Activated CD4-positive, alpha-beta T cell treated with anti-CD3 and anti-CD28 coated beads, Interleukin-2, amount 10 ng/mL, durations not matched to agents 24 days and 14 days (primary cell): ENCODE measurements around the gene HOXA10. TPM values are rescaled to one million over a fixed set of nuclear protein-coding genes. Genes with fewer than 3 reads are reported as not detected.

Experiments used
- DNase-seq: peaks from one replicate; pipeline ENCODE4 v3.0.0; 2022
- H3K27ac Mint-ChIP-seq: one replicate; pipeline ENCODE4 v1.8.0; 2022; ENCODE audit warnings: mild to moderate bottlenecking, mixed read lengths
- H3K27me3 Mint-ChIP-seq: one replicate; pipeline ENCODE4 v1.8.0; 2022; ENCODE audit warnings: mixed read lengths
- H3K36me3 Mint-ChIP-seq: one replicate; pipeline ENCODE4 v1.8.0; 2022; ENCODE audit warnings: low read depth, mild to moderate bottlenecking, mixed read lengths
- H3K4me1 Mint-ChIP-seq: one replicate; pipeline ENCODE4 v1.8.0; 2021; ENCODE audit warnings: mixed read lengths
- H3K4me3 Mint-ChIP-seq: one replicate; pipeline ENCODE4 v1.8.0; 2022; ENCODE audit warnings: mild to moderate bottlenecking, moderate library complexity, mixed read lengths
- H3K9me3 Mint-ChIP-seq: one replicate; pipeline ENCODE4 v1.8.0; 2021; ENCODE audit warnings: mixed read lengths
- intact Hi-C: fragments of 100-400 bp; cut with micrococcal nuclease; formaldehyde crosslinking; loops from one replicate; pipeline ENCODE4 v1.15.1; 2023
- total RNA-seq: library from RNA; stranded (reverse); gene quantifications from 2 replicates; pipeline ENCODE4 v1.2.3, GENCODE V29; 2022

Gene HOXA10
- total RNA-seq, 1 donor from 2014 or later = not detected

- intact Hi-C loops = no loop called here
- Mint-ChIP-seq H3K4me3 (no peak overlapping the region), H3K27me3 (peaks cover 86% of the 10 kb centered on the region), H3K36me3 (no peaks in the 10 kb centered on the region), H3K27ac (no peak overlapping the region), H3K9me3 (no peaks in the 10 kb centered on the region), H3K4me1 (peaks cover 5% of the 10 kb centered on the region)
- DNase-seq = no peak
These were observed 17.1 kb upstream of the HOXA10 start for GRCh38 chr7:27191161-27191731.

DNA sequence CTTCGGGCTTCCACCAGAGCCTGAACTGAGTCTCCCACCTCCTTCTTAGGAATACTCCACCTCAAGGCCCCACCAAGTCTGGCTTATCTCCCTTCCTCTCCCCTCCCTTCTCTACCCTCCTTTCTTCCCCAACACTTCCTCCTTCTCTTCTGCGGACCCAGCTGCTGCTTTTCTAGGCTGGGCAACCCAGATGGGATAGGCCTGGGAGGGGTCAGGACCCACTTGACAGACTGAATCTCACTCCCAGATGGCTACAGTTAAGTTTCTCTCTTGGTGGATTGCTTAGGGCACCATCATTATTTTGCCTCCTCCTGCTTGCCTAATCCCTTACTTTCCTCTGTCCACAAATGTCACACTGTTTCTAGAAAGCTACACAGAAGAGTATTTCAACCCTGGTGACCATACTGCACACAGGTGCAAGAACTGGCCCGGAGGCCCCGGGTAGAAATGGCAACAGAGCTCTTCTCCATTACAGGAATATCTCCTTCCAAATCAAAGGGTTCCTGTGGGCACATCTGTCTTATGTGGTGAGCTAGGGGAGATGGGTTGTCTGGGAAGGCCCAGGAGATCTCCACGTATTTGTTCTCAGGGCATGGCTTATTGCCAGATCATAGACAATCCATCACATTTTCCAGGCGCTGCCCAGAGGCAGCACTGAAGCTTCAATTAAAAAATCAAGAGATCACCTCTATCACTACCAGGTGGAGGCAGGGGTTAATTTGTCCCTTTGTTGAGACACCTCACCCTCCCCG, 16.1 kb upstream of the HOXA10 start:
- H3K27me3 Mint-ChIP-seq = peaks cover 90% of the 10 kb centered on the region
- no peak for DNase-seq
- no peak overlapping the region for H3K4me3 Mint-ChIP-seq
- peaks cover 11% of the 10 kb centered on the region for H3K4me1 Mint-ChIP-seq
- intact Hi-C loops = no loop called here
- no peak overlapping the region for H3K27ac Mint-ChIP-seq
- no peaks in the 10 kb centered on the region for H3K9me3 Mint-ChIP-seq
- peaks cover 3% of the 10 kb centered on the region for H3K36me3 Mint-ChIP-seq

DNA sequence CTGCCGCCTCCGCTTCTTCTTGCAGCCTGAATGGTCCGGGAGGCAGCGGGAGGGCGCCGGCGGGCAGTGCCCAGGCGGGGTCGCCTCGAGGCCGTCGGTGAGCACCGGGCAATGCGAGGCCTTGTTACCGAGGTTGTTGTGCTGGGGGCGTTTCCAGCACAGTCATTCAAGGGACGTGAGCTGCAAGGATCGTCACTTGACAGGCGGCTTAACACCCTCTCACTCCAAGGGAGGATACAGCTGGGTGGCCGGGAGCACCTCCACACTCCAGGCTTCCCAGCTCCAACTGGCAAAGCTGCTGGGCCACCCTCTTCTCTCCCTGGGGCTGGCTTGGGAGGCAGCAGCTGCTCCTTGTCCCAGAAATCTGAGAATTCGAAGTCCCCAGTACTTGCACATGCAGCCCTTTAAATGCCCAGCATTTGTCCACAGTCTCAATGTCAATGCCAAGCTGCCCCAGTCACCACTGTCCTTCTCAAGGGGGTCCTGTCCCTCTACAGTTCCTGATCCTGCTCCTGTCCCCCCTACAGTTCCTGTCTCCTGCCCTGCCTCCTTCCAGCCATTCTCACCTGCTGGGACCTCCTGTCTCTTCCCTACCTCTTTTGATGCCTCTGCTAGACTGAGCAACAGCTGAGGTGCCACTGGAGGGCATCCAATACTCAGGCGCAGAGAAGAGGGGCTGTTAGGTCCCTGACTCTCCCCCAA, 15.3 kb upstream of the HOXA10 start:
- no peaks in the 10 kb centered on the region for H3K9me3 Mint-ChIP-seq
- intact Hi-C loops = no loop called here
- no peak for DNase-seq
- H3K27ac Mint-ChIP-seq = no peak overlapping the region
- H3K27me3 Mint-ChIP-seq = peaks cover 89% of the 10 kb centered on the region
- H3K4me1 Mint-ChIP-seq = peaks cover 15% of the 10 kb centered on the region
- H3K36me3 Mint-ChIP-seq = peaks cover 8% of the 10 kb centered on the region
- H3K4me3 Mint-ChIP-seq = no peak overlapping the region

DNA sequence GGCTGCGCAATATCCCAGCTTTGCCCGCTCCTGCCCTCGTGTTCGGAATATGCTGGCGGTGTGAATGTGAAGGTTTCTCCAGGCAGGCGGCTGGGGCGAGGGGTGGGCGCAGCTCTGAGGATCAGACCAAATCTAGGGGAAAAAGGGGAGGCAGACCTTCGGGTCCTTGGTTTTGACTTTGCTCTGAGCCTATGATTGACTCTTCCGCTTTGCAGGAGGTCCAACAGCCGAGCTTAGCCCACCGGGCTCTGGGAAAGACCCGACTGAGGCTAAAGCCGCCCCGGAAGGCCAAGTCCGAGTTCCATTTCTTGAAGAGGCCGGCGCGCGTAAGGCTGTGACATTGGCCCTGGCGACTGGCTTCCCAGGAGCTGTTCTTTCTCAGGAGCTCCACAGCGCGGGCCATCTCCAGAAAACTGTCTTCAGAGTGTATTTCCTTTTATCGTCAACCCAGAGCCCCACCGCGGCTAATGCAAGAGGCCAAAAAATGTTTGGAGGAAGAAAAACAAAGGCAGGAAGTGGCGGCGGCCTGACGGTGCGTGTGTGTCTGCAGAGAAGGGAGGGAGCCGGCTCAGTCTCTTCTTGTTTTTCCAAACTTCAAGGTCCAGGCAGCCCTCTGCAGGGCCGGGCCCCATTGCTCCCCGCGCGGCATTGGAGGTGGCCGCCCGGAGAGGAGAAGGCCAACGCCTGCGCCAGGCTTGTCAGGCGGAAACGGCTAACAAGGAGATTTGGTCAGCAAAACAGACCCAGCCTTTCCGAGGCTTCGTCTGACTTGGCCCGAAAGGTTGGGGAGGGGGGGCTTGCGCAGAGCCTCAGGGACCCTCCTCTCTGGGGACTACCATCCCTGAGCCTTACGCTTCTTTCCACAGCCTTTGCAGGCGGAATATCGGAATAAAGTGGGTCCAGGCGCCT, 14.5 kb upstream of the HOXA10 start:
- Mint-ChIP-seq H3K36me3 (peaks cover 8% of the 10 kb centered on the region), H3K9me3 (no peaks in the 10 kb centered on the region), H3K27ac (peak overlapping the region; percentile 41), H3K27me3 (peaks cover 88% of the 10 kb centered on the region), H3K4me3 (peak overlapping the region; percentile 64), H3K4me1 (peaks cover 15% of the 10 kb centered on the region)
- intact Hi-C loops = no loop called here
- DNase-seq = peak; percentile 79

- H3K4me3 Mint-ChIP-seq = peak overlapping the region; percentile 64
- DNase-seq = no peak
These were observed 13.6 kb upstream of the HOXA10 start for GRCh38 chr7:27187475-27188385.

DNA sequence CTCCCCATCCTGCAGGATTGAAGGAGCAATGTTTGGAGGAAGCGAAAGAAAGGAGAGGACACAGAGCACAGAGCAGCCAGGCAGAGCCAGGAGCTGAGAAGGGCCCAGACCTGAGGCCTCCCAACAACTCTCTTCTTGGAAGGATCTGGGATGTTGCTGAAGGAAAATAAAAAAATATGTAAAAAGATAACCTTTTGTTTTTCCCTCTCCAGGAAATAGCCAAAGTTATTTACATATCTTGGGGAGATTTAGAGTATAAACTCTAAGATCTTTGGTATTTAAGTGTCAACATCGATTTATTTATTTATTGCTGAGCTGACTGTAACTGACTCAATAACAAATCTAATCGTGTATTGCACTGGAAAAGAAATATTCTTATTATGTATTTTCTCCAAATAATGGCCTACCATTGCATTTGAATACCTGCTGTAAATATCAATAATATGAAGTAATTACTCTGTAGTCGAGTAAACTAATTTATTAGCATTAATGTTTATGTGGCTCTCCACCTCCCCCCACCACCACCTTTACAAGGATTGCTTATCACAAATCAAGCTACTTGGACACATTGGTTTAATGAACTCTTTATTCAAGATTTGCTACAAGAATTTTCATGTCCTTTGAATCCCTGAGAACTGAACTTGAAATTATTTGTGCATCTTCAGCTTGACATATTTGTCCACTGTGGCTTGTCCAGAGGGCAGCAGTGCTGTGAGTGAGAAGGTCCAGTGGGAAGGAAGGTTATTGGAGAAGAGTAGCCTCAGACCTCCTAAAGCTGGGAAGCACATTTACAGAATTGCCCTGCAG, 12.8 kb upstream of the HOXA10 start:
- Mint-ChIP-seq H3K27me3 (peaks cover 87% of the 10 kb centered on the region), H3K4me1 (peaks cover 15% of the 10 kb centered on the region), H3K27ac (no peak overlapping the region), H3K9me3 (no peaks in the 10 kb centered on the region), H3K4me3 (no peak overlapping the region), H3K36me3 (peaks cover 8% of the 10 kb centered on the region)
- intact Hi-C loops = no loop called here
- DNase-seq = no peak

More at GRCh38 chr7:27187475-27188385, 13.6 kb upstream of the HOXA10 start:
- H3K27me3 Mint-ChIP-seq = peaks cover 87% of the 10 kb centered on the region
- H3K4me1 Mint-ChIP-seq = peaks cover 15% of the 10 kb centered on the region
- no peak overlapping the region for H3K27ac Mint-ChIP-seq
- intact Hi-C loops = no loop called here
- no peaks in the 10 kb centered on the region for H3K9me3 Mint-ChIP-seq
- H3K36me3 Mint-ChIP-seq = peaks cover 8% of the 10 kb centered on the region

DNA sequence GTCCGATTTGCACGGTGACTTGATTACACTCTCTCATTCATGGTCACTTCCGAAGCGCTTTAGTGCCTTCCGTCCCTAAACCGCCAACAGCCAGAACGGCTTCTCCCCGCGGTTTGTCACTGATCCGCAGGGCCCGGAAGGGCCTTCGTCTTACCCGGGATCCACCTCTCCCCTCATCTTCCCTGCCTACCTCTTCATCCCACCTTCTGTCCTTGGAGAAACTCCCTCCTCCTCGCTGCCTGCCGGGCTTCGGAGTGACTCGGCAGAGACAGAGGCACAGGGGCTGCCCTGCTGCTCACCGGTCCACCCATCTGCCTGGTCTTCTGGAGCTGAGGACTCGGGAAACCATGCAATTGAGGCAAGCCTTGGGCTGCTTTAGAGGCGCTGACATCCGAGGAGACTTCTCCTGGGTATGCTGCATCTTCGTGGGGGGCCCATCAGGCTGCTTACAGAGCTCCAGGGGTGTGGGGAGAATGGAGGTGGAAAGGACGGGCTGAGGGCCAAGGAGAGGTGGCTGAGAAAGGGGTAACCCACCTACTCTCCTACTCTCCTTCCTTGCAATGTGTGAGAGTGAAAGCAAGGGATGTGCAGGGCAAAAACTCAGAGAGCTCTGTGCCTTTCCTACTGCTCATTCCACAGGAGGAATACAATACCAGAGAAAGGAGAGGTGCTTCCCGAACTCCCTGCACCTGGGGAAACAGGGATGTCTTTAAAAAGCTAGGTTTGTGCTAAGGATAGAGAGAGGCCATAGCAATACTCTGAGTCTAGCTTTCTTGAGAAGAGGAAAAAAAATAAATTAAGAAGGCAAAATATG, 11.9 kb upstream of the HOXA10 start:
- Mint-ChIP-seq H3K27ac (peak overlapping the region; percentile 75), H3K9me3 (no peaks in the 10 kb centered on the region), H3K4me3 (peak overlapping the region; percentile 63), H3K27me3 (peaks cover 85% of the 10 kb centered on the region), H3K36me3 (peaks cover 8% of the 10 kb centered on the region), H3K4me1 (peaks cover 15% of the 10 kb centered on the region)
- intact Hi-C loops = loop anchor here (2.0 kb wide), 2 partner anchors 13 to 15 kb away; no protein-coding TSS in a partner anchor
- DNase-seq = no peak

DNA sequence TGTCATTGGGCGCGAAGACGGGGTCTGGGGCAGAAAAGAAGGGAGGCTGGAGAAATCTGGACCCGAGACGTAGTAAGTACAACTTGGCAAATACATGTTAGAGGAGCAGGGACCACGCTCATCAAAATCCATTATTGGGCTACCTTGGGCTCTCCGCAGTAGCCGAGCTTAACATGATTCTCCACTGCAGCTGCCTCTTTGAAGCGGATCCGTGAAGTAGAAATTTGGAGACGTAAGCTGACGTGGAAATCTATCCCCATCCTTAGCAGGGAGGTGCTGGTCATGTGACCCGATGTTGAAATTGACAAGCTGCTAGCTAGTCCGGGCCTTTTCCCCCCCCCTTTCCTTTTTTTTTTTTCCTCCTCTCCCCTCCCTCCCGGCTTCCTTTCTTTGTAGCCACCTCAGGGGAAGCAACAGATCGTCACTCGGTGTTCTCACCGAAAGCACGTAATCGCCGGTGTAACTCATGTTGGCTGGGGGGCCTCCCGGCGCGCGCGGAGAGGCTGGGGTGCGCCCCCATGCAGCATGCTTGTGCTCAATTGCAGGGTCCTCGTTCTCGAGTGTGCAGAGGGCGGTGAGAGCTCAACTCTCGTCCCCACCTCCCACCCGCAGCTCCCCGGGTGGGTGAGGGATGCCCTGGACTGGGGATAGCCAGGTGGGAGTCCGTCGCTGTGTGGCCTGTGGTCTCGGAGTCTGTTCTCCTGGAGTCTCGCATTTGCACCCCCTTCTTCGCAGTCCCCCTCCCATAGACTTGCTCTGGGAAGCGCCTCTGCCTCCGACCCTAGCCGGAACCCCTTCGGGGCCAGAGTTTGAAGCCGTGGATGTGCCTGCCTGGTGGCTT, 11.1 kb upstream of the HOXA10 start, which contains the start of gene HOXA11:
Gene HOXA11, minus strand, starts transcription at position 220 of the 841 bp plus-strand sequence. Its CDS starts 88 bp downstream, at position 132.
- no peaks in the 10 kb centered on the region for H3K9me3 Mint-ChIP-seq
- intact Hi-C loops = loop anchor here (2.0 kb wide), 2 partner anchors 14 kb away; no protein-coding TSS in a partner anchor
- H3K36me3 Mint-ChIP-seq = peaks cover 8% of the 10 kb centered on the region
- H3K4me1 Mint-ChIP-seq = peaks cover 15% of the 10 kb centered on the region
- peak within 1 kb of the TSS; percentile 78 for H3K27ac Mint-ChIP-seq
- peaks cover 81% of the 10 kb centered on the region for H3K27me3 Mint-ChIP-seq
- no peak for DNase-seq
- H3K4me3 Mint-ChIP-seq = peak within 1 kb of the TSS; percentile 63

DNA sequence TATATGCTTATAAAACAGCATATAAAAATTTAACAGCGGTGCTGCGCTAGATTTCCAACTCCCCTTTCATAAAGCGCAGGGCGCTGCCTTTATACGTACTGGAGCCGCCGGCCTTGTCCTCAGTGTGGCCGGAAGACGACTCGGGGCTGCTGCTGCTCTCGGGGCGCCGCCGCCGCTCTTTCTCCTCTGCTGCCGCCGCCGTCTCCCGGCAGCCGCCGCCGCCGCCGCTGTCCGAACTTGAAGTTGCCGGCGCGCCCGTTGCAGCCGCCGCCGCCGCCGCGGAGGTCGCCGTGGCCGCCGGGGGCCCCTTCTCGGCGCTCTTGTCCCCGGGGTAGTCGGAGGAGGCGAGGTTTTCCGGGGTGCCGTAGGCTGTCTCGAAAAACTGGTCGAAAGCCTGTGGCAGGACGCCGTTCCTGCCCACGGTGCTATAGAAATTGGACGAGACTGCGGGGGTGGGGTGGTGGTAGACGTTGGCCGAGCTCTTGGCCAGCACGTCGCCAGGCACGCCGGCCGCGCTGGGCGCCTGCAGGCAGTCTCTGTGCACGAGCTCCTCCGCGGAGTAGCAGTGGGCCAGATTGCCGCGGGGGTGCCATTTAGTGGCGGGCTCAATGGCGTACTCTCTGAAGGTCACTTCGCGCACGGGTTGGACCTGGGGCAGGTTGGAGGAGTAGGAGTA, 10.4 kb upstream of the HOXA10 start:
- H3K4me1 Mint-ChIP-seq = peaks cover 18% of the 10 kb centered on the region
- intact Hi-C loops = loop anchor here (2.0 kb wide), 2 partner anchors 14 kb away; no protein-coding TSS in a partner anchor
- H3K27ac Mint-ChIP-seq = peak overlapping the region; percentile 78
- H3K9me3 Mint-ChIP-seq = no peaks in the 10 kb centered on the region
- DNase-seq = peak; percentile 69
- H3K4me3 Mint-ChIP-seq = peak overlapping the region; percentile 56
- H3K27me3 Mint-ChIP-seq = peaks cover 78% of the 10 kb centered on the region
- H3K36me3 Mint-ChIP-seq = peaks cover 8% of the 10 kb centered on the region

GRCh38 chr7:27183682-27184336, 9.7 kb upstream of the HOXA10 start:
- Mint-ChIP-seq H3K9me3 (no peaks in the 10 kb centered on the region), H3K27me3 (peaks cover 79% of the 10 kb centered on the region), H3K4me1 (peaks cover 18% of the 10 kb centered on the region), H3K4me3 (no peak overlapping the region), H3K27ac (no peak overlapping the region), H3K36me3 (peaks cover 8% of the 10 kb centered on the region)
- peak; percentile 60 for DNase-seq
- intact Hi-C loops = loop anchor here (2.0 kb wide), 2 partner anchors 13 to 15 kb away; no protein-coding TSS in a partner anchor
